Measurements from ENCODE around the gene ENTPD1.

ENTPD1 gene

DNA sequence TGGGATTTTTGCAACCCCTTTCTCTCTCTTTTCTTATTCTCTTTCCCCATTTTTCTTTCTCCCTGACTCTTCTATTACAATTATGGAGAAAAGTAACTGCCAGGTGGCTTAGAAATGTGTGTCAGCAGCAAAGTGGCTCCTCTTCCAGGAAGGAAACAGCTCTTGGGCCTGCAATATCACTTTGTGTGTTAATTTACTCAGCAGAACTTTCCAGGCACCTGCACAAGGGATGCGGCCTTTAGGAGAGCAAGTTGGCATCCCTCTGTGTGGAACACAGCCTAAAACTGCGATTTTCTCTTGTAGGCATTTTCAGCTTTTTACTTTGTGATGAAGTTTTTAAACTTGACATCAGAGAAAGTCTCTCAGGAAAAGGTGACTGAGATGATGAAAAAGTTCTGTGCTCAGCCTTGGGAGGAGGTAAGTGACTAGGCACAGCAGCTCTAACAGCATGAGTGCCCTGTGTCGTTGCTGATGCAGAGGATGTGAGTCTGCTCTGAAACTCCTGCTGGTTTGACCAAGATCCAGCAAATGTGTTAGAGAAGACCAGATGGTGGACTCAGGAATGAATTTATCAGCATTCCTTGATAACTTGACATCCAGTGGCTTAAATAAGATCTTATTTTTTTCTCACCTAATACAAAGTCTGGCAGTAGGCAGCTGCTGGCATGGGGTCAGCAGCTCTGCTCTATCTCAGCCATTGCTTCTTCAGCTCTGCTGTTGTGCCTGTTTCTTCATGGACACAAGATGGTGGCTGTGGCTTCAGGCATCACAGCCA, 104.4 kb downstream of the ENTPD1 start:
- no peak for DNase-seq
- Histone ChIP-seq H3K36me3 (ENCODE audit: insufficient read depth, low read length) (no peaks in the 10 kb centered on the region), H3K9ac (ENCODE audit: low read depth, low read length) (no peak overlapping the region), H3K4me1 (ENCODE audit: insufficient read depth, low read length) (no peaks in the 10 kb centered on the region), H3K9me3 (ENCODE audit: insufficient read depth, low read length, severe bottlenecking) (no peaks in the 10 kb centered on the region), H3K79me2 (ENCODE audit: insufficient read depth, low read length) (no peaks in the 10 kb centered on the region), H4K20me1 (ENCODE audit: insufficient read depth, low read length) (no peaks in the 10 kb centered on the region), H3K27ac (ENCODE audit: low read length) (no peak overlapping the region), H3K4me2 (ENCODE audit: insufficient read depth, low read length) (no peak overlapping the region), H3K4me3 (ENCODE audit: low read depth in 1 of 2, low read length in 2 of 2) (no peak overlapping the region), H3K27me3 (ENCODE audit: insufficient read depth, low read length, poor library complexity) (no peaks in the 10 kb centered on the region), H2AFZ (ENCODE audit: low read depth, low read length) (no peak overlapping the region)
- ATAC-seq (ENCODE audit: insufficient read depth, low read depth): no peak
- no peak for TF ChIP-seq EZH2 (IDR thresholded peaks at IDR 0.05; ENCODE audit: borderline replicate concordance, low read depth, low read length, severe bottlenecking)
- TF ChIP-seq, protein P1, sequence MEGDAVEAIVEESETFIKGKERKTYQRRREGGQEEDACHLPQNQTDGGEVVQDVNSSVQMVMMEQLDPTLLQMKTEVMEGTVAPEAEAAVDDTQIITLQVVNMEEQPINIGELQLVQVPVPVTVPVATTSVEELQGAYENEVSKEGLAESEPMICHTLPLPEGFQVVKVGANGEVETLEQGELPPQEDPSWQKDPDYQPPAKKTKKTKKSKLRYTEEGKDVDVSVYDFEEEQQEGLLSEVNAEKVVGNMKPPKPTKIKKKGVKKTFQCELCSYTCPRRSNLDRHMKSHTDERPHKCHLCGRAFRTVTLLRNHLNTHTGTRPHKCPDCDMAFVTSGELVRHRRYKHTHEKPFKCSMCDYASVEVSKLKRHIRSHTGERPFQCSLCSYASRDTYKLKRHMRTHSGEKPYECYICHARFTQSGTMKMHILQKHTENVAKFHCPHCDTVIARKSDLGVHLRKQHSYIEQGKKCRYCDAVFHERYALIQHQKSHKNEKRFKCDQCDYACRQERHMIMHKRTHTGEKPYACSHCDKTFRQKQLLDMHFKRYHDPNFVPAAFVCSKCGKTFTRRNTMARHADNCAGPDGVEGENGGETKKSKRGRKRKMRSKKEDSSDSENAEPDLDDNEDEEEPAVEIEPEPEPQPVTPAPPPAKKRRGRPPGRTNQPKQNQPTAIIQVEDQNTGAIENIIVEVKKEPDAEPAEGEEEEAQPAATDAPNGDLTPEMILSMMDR (IDR thresholded peaks at IDR 0.05; ENCODE audit: borderline replicate concordance, extremely low read depth, low read length, poor library complexity, severe bottlenecking): no peak

DNA sequence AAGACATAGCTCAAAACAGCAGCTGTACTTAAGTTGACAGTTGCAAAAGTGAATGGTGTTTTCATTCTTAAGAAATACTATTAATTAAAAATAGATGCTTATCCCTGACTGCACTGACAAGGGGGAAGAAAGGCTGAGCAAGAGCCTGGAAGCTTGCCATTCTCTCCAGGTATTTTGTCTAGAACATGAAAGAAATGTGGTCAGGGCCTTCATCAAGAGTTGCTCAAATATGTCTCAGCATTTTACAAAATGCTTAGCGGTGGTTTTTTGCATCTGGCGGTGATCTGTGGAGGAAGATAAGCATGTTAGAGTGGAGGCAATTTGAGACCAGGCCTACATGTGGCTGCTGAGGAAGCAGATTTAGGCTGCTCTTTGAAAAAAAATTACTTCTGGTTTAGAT, 105.4 kb downstream of the ENTPD1 start:
- H3K4me2 ChIP-seq (ENCODE audit: insufficient read depth, low read length): no peak overlapping the region
- no peaks in the 10 kb centered on the region for H3K4me1 ChIP-seq (ENCODE audit: insufficient read depth, low read length)
- no peaks in the 10 kb centered on the region for H3K27me3 ChIP-seq (ENCODE audit: insufficient read depth, low read length, poor library complexity)
- no peak overlapping the region for H3K9ac ChIP-seq (ENCODE audit: low read depth, low read length)
- DNase-seq: peak; percentile 6
- ATAC-seq (ENCODE audit: insufficient read depth, low read depth): no peak
- H3K36me3 ChIP-seq (ENCODE audit: insufficient read depth, low read length): no peaks in the 10 kb centered on the region
- no peaks in the 10 kb centered on the region for H4K20me1 ChIP-seq (ENCODE audit: insufficient read depth, low read length)
- H3K9me3 ChIP-seq (ENCODE audit: insufficient read depth, low read length, severe bottlenecking): no peaks in the 10 kb centered on the region
- no peaks in the 10 kb centered on the region for H3K79me2 ChIP-seq (ENCODE audit: insufficient read depth, low read length)
- H2AFZ ChIP-seq (ENCODE audit: low read depth, low read length): no peak overlapping the region
- H3K4me3 ChIP-seq (ENCODE audit: low read depth in 1 of 2, low read length in 2 of 2): no peak overlapping the region
- no peak overlapping the region for H3K27ac ChIP-seq (ENCODE audit: low read length)
- TF ChIP-seq EZH2 (IDR thresholded peaks at IDR 0.05; ENCODE audit: borderline replicate concordance, low read depth, low read length, severe bottlenecking): no peak
- TF ChIP-seq, protein P1 (IDR thresholded peaks at IDR 0.05; ENCODE audit: borderline replicate concordance, extremely low read depth, low read length, poor library complexity, severe bottlenecking): no peak

DNA sequence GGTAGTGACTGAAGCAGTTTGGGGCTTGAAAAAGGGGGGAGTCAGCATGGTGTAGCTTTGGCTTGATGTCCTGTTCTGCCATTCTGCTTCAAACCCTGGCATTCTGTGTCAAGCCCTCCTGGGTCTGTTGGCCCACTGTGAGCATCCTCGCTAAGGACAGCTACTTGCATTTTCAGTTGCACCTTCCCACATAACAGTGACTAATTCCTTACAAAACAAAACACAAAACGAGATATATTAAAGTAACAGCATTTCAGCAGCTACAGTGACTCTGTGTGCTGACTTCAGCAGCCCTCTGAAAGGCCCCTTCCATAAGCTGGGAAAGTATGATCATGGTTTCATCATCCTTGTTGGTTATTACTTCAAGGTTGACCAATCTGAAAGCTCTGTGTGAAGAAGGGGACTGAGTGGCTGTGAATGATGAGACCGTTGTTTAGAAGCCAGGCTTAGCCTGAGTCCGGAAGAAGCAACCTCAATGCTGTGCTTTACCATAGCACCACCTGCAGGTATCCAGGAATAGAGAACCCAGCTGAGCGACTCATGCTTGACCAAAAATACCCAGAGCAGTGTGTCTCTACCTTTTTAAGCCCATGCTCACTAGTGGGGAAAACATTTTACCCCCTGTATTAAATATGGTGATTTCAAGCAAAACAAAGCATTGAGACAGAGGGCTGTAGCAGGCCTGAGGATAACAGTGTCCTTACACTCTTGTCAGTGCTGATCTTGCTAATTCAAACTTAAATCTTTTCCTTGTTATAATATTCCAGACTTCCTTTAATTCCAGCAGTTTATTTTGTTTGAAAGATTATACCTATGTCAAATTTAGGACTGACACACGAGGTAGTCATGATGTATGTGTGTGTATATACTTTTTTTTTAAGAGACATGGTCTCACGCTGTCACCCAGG, 109.2 kb downstream of the ENTPD1 start:
- TF ChIP-seq, protein P1 (IDR thresholded peaks at IDR 0.05; ENCODE audit: borderline replicate concordance, extremely low read depth, low read length, poor library complexity, severe bottlenecking): peak; percentile 58
- TF ChIP-seq EZH2 (IDR thresholded peaks at IDR 0.05; ENCODE audit: borderline replicate concordance, low read depth, low read length, severe bottlenecking): no peak
- H3K36me3 ChIP-seq (ENCODE audit: insufficient read depth, low read length): no peaks in the 10 kb centered on the region
- H3K9ac ChIP-seq (ENCODE audit: low read depth, low read length): no peak overlapping the region
- DNase-seq: peak; percentile 20
- H4K20me1 ChIP-seq (ENCODE audit: insufficient read depth, low read length): no peaks in the 10 kb centered on the region
- H3K27me3 ChIP-seq (ENCODE audit: insufficient read depth, low read length, poor library complexity): no peaks in the 10 kb centered on the region
- no peak overlapping the region for H3K4me3 ChIP-seq (ENCODE audit: low read depth in 1 of 2, low read length in 2 of 2)
- H3K27ac ChIP-seq (ENCODE audit: low read length): no peak overlapping the region
- H3K4me1 ChIP-seq (ENCODE audit: insufficient read depth, low read length): no peaks in the 10 kb centered on the region
- no peak overlapping the region for H3K4me2 ChIP-seq (ENCODE audit: insufficient read depth, low read length)
- ATAC-seq (ENCODE audit: insufficient read depth, low read depth): peak; percentile 74
- H3K9me3 ChIP-seq (ENCODE audit: insufficient read depth, low read length, severe bottlenecking): no peaks in the 10 kb centered on the region
- H2AFZ ChIP-seq (ENCODE audit: low read depth, low read length): no peak overlapping the region
- no peaks in the 10 kb centered on the region for H3K79me2 ChIP-seq (ENCODE audit: insufficient read depth, low read length)
